HG03558 (cell line): ENCODE data around the gene TAF7L.

Source experiments
- ATAC-seq: cut with Tn5 transposase; IDR thresholded peaks from one replicate; pipeline ENCODE4 v1.9.1; 2021; ENCODE audit warnings: moderate number of reproducible peaks; ENCODE audit not compliant: unreplicated experiment; ENCODE audit errors: extremely low read depth

The TAF7L gene

GRCh38 chrX:101229170-101229569 lies 62.0 kb downstream of the TAF7L start:
- no peak for ATAC-seq

GRCh38 chrX:101223226-101223625 lies 67.9 kb downstream of the TAF7L start:
- no peak for ATAC-seq

- ATAC-seq = no peak
These were observed 70.4 kb downstream of the TAF7L start for GRCh38 chrX:101220662-101221260.

- ATAC-seq = no peak
These were observed 71.2 kb downstream of the TAF7L start for GRCh38 chrX:101219864-101220346.

- no peak for ATAC-seq
These were observed 71.8 kb downstream of the TAF7L start, which contains the start of gene DRP2 for GRCh38 chrX:101219116-101219863. DRP2 (plus strand) TSS chrX:101219786; CDS start chrX:101231648, 11,862 bp downstream.
